ENCODE data around the gene RPS6KB2. TPM values are rescaled to one million over a fixed set of nuclear protein-coding genes. Genes with fewer than 3 reads are reported as not detected.

Gene RPS6KB2
- total and polyA plus RNA-seq, 9 of the 15 experiments (the other 6 are each of a cell fraction or from before 2014, with no cell fraction given): 0.42 to 122 (median 82.6) TPM

DNA sequence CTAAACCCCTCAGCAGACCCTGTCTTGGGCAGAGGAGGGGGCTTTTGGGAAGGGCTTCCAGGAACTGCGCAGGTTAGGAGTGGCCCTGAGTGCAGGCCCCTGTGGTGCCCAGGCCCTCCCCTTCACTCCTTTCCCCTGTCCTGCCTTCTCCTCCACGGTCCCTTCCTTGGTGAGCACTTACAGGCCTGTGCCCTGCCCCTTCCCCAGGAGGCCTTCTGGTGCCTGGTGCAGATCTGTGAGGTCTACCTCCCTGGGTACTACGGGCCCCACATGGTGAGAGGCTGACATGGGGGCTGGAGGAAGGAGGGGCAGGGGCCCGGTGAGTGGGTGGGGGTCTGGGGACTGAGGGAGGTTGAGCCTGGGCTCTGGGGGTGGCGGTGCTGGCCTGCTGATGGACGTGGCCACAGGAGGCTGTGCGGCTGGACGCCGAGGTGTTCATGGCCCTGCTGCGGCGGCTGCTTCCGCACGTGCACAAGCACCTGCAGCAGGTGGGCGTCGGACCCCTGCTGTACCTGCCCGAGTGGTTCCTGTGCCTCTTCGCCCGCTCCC, 21.8 kb upstream of the RPS6KB2 start:
- Histone ChIP-seq H3K4me3 (no peak overlapping the region), H3K27me3 (ENCODE audit: control insufficient read depth in 2 of 2, insufficient read depth in 2 of 2, low read length in 2 of 2) (no peaks in the 10 kb centered on the region), H3K9ac (ENCODE audit: insufficient read depth in 1 of 2, low read depth in 2 of 2, low read length in 2 of 2) (peak overlapping the region in 1 of 2 experiments; percentile 79; a peak in 2 of 4 replicates), H3K9me1 (ENCODE audit: control insufficient read depth, insufficient read depth, low read length) (no peaks in the 10 kb centered on the region), H3K4me2 (ENCODE audit: insufficient read depth, low read length) (no peak overlapping the region), H3K36me3 (ENCODE audit: control insufficient read depth, insufficient read depth, low read length) (no peaks in the 10 kb centered on the region), H3K4me1 (replicated peaks in 1 of 2; ENCODE audit: control insufficient read depth in 2 of 2, insufficient read depth in 2 of 2, low read length in 2 of 2) (peaks cover 17 to 76% of the 10 kb centered on the region in 2 experiments), H4K20me1 (replicated peaks; ENCODE audit: control insufficient read depth, insufficient read depth, low read length) (no peaks in the 10 kb centered on the region), H3K27ac (ENCODE audit: extremely low read depth, low read depth, low read length) (no peak overlapping the region), H2AFZ (ENCODE audit: low read depth, low read length) (no peak overlapping the region), H3K9me3 (replicated peaks; ENCODE audit: control insufficient read depth, insufficient read depth, low read depth, low read length) (no peaks in the 10 kb centered on the region), H3K79me2 (ENCODE audit: control insufficient read depth, insufficient read depth, low read length) (0 out of 3 replicates have a peak, but pooled peaks cover under 1% of the 10 kb centered on the region)
- no TSS peak for BruUV-seq (replicated peaks)
- WGBS (ENCODE audit: insufficient coverage, low coverage, missing lambda C conversion rate): 66% methylated on average over 11 of the region's 18 CpGs
- in situ Hi-C loops (cut with MboI) (no loop called here), intact Hi-C loops (cut with micrococcal nuclease) (no loop called here)
- ChIA-PET POLR2A (interaction anchor here (0.6 to 1.2 kb wide), 4 partner anchors 10 to 141 kb away, joined by 3 to 7 read pairs (median 4); no protein-coding TSS in a partner anchor), CTCF (ENCODE audit: low intra/inter-chr PET ratio) (no interaction called here)
- DNase-seq (ENCODE audit: extremely low read depth in 1 of 4, low spot score in 3 of 4): no peak
- no peak for ATAC-seq
- FAIRE-seq: no peak
- TF ChIP-seq, protein P1, sequence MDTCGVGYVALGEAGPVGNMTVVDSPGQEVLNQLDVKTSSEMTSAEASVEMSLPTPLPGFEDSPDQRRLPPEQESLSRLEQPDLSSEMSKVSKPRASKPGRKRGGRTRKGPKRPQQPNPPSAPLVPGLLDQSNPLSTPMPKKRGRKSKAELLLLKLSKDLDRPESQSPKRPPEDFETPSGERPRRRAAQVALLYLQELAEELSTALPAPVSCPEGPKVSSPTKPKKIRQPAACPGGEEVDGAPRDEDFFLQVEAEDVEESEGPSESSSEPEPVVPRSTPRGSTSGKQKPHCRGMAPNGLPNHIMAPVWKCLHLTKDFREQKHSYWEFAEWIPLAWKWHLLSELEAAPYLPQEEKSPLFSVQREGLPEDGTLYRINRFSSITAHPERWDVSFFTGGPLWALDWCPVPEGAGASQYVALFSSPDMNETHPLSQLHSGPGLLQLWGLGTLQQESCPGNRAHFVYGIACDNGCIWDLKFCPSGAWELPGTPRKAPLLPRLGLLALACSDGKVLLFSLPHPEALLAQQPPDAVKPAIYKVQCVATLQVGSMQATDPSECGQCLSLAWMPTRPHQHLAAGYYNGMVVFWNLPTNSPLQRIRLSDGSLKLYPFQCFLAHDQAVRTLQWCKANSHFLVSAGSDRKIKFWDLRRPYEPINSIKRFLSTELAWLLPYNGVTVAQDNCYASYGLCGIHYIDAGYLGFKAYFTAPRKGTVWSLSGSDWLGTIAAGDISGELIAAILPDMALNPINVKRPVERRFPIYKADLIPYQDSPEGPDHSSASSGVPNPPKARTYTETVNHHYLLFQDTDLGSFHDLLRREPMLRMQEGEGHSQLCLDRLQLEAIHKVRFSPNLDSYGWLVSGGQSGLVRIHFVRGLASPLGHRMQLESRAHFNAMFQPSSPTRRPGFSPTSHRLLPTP (IDR thresholded peaks at IDR 0.05; ENCODE audit: borderline replicate concordance, extremely low read depth, insufficient read length): no peak
- TF ChIP-seq, protein P2, sequence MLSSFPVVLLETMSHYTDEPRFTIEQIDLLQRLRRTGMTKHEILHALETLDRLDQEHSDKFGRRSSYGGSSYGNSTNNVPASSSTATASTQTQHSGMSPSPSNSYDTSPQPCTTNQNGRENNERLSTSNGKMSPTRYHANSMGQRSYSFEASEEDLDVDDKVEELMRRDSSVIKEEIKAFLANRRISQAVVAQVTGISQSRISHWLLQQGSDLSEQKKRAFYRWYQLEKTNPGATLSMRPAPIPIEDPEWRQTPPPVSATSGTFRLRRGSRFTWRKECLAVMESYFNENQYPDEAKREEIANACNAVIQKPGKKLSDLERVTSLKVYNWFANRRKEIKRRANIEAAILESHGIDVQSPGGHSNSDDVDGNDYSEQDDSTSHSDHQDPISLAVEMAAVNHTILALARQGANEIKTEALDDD (IDR thresholded peaks at IDR 0.05): no peak
- TF ChIP-seq MAZ (CRISPR knock-in tag; conservative IDR thresholded peaks at IDR 0.05 in 1 of 2, IDR thresholded peaks at IDR 0.05 in 1 of 2) (no peak), HNRNPLL (IDR thresholded peaks at IDR 0.05; ENCODE audit: low read depth, low read length, poor library complexity, severe bottlenecking) (no peak), ZFP30 (CRISPR knock-in tag; IDR thresholded peaks at IDR 0.05; ENCODE audit: borderline replicate concordance) (no peak), NKRF (IDR thresholded peaks at IDR 0.05; ENCODE audit: borderline replicate concordance) (no peak), MYNN (IDR thresholded peaks at IDR 0.05) (no peak), MYNN (CRISPR knock-in tag; IDR thresholded peaks at IDR 0.05) (no peak), TFE3 (CRISPR knock-in tag; IDR thresholded peaks at IDR 0.05) (no peak), ZNF766 (CRISPR knock-in tag; conservative IDR thresholded peaks at IDR 0.05) (no peak), PTBP1 (IDR thresholded peaks at IDR 0.05; ENCODE audit: low read depth, low read length) (no peak)
- TF ChIP-seq, protein P3, sequence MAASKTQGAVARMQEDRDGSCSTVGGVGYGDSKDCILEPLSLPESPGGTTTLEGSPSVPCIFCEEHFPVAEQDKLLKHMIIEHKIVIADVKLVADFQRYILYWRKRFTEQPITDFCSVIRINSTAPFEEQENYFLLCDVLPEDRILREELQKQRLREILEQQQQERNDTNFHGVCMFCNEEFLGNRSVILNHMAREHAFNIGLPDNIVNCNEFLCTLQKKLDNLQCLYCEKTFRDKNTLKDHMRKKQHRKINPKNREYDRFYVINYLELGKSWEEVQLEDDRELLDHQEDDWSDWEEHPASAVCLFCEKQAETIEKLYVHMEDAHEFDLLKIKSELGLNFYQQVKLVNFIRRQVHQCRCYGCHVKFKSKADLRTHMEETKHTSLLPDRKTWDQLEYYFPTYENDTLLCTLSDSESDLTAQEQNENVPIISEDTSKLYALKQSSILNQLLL (CRISPR knock-in tag; IDR thresholded peaks at IDR 0.05; ENCODE audit: borderline replicate concordance): no peak

Measured in K562 (cell line).